GM12892 (cell line): ENCODE data around the gene FBXL7.

Experiments
- POLR2A ChIP-seq: IDR thresholded peaks from 2 replicates; pipeline ENCODE4 v1.6.1; 2011; ENCODE audit warnings: low read depth, low read length, control low read depth
- POLR2AphosphoS5 ChIP-seq: IDR thresholded peaks from 2 replicates; pipeline ENCODE4 v1.6.1; 2011; ENCODE audit warnings: low read depth, low read length, control low read depth
- TAF1 ChIP-seq: IDR thresholded peaks from 2 replicates; pipeline ENCODE4 v1.6.1; 2011; ENCODE audit warnings: low read depth, mild to moderate bottlenecking, control low read depth, low read length, borderline replicate concordance

DNA sequence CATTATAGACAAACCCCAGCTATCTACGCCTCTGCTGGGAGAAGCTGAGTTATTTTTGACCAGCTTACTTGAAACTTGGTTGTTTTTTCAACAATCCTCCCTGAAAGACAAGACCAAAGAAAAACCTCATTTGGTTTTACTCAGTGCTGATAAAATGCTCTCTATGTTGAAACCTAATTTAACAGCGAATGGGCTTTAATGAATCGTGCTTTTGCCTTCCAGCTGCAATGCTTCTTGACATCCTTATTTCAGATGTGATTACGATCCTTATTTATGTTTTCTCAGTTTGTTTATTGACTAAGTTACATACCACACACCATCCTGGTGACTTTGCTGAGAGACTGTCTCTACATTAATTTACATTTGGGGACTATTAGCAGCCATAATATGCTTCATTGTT lies 179.2 kb downstream of the FBXL7 start:
- TF ChIP-seq POLR2AphosphoS5 (no peak), POLR2A (no peak), TAF1 (no peak)
